Stimulated activated memory B cell treated with anti-CD40 and anti-IgM and Interleukin-4, amounts not matched to agents 10 μg/mL and 1 μg/mL and 100 μg/mL, for 72 hours (primary cell): ENCODE measurements around the gene GIPR.
A peak's percentile ranks its signal among the peaks of the same experiment; 100 is the strongest.
"Not testable (repeated sequence)": the region's sequence is repeated elsewhere in the genome, so short reads cannot be mapped to it uniquely, and the experiment has no call there.

Experiments used
- ATAC-seq: fragments of 150-1000 bp; cut with Tn5 transposase; 2 replicates; pipeline ENCODE4 v1.10.0; 2021
- H3K27ac Mint-ChIP-seq: one replicate; pipeline ENCODE4 v1.8.0; 2022; ENCODE audit warnings: mild to moderate bottlenecking, mixed read lengths
- H3K27me3 Mint-ChIP-seq: one replicate; pipeline ENCODE4 v1.8.0; 2022; ENCODE audit warnings: mixed read lengths
- H3K36me3 Mint-ChIP-seq: one replicate; pipeline ENCODE4 v1.8.0; 2022; ENCODE audit warnings: mixed read lengths
- H3K4me1 Mint-ChIP-seq: one replicate; pipeline ENCODE4 v1.8.0; 2022; ENCODE audit warnings: mixed read lengths
- H3K4me3 Mint-ChIP-seq: one replicate; pipeline ENCODE4 v1.8.0; 2022; ENCODE audit warnings: mild to moderate bottlenecking, moderate library complexity, mixed read lengths
- H3K9me3 Mint-ChIP-seq: one replicate; pipeline ENCODE4 v1.8.0; 2022; ENCODE audit warnings: mixed read lengths

GIPR gene

DNA sequence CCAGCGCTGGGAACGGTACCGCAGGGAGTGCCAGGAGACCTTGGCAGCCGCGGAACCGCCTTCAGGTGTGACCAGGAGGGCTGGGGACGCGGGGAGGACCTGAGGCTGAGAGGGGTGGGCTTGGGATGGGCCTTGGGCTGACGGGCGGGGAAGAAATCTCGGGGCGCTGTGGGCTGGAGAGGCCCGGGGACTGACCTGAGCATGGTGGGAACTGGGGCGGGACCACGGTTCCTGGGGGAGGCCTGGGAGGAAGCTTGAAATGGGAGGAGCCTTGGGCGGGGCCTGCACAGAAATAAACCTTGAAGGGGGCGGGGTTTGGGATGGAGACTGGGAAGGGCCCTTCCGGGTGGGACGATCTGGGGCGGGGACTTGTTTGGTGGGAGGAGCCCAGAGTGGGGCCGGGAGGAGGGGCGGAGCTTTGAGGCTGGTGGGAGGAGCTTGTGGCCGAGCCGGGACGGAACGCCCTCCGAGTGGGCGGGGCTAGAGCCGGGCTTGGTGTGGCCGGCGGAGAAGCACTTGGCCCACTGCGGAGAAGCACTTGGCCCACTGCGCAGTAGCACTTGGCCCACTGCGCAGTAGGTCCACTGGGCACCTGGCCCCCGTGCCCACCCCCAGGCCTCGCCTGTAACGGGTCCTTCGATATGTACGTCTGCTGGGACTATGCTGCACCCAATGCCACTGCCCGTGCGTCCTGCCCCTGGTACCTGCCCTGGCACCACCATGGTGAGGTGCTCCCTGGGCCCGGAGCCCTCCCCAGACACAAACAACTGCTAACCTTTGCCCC lies 2.8 kb downstream of the GIPR start:
- H3K4me1 Mint-ChIP-seq = peaks cover 34% of the 10 kb centered on the region
- peaks cover 50% of the 10 kb centered on the region for H3K27me3 Mint-ChIP-seq
- ATAC-seq = peak; percentile 51
- peak overlapping the region; percentile 27 for H3K4me3 Mint-ChIP-seq
- no peak overlapping the region for H3K27ac Mint-ChIP-seq
- H3K36me3 Mint-ChIP-seq = no peaks in the 10 kb centered on the region
- no peaks in the 10 kb centered on the region for H3K9me3 Mint-ChIP-seq

DNA sequence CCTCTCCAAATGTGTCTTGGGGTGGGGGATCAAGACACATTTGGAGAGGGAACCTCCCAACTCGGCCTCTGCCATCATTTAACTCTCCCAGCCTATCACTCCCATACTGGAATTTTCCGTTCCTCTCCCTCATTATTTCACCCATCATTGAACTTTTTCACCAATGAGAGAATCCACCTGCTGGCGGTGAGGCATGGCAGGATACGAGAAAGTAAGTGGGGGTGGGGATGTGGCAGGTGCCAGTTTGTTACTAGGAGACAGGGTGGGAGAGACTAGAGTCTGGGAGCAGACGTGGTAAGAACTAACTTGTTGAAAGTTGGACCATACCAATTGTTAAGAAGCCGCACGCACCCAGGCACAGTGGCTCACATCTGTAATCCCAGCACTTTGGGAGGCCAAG lies 6.9 kb downstream of the GIPR start:
- Mint-ChIP-seq H3K27ac (no peak overlapping the region), H3K27me3 (peaks cover 52% of the 10 kb centered on the region), H3K4me3 (no peak overlapping the region), H3K36me3 (no peaks in the 10 kb centered on the region), H3K9me3 (no peaks in the 10 kb centered on the region), H3K4me1 (peaks cover 32% of the 10 kb centered on the region)
- ATAC-seq = no peak

DNA sequence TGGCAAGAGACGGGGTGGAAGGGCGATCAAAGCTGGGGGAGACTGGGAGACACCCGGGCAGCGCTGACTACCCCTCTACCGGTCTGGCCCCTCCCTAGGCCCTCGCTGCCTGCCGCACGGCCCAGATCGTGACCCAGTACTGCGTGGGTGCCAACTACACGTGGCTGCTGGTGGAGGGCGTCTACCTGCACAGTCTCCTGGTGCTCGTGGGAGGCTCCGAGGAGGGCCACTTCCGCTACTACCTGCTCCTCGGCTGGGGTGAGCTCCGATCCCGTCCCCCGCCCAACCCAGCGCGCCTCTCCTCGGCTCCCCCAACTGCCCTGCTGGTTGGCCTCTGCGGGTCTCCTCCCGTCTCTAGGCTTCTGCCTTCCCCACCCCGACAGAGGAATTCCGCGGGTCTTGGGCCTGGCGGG lies 8.8 kb downstream of the GIPR start:
- Mint-ChIP-seq H3K27ac (no peak overlapping the region), H3K27me3 (peaks cover 33% of the 10 kb centered on the region), H3K4me3 (peak overlapping the region; percentile 46), H3K36me3 (peaks cover 3% of the 10 kb centered on the region), H3K9me3 (no peaks in the 10 kb centered on the region), H3K4me1 (peaks cover 29% of the 10 kb centered on the region)
- peak; percentile 44 for ATAC-seq

DNA sequence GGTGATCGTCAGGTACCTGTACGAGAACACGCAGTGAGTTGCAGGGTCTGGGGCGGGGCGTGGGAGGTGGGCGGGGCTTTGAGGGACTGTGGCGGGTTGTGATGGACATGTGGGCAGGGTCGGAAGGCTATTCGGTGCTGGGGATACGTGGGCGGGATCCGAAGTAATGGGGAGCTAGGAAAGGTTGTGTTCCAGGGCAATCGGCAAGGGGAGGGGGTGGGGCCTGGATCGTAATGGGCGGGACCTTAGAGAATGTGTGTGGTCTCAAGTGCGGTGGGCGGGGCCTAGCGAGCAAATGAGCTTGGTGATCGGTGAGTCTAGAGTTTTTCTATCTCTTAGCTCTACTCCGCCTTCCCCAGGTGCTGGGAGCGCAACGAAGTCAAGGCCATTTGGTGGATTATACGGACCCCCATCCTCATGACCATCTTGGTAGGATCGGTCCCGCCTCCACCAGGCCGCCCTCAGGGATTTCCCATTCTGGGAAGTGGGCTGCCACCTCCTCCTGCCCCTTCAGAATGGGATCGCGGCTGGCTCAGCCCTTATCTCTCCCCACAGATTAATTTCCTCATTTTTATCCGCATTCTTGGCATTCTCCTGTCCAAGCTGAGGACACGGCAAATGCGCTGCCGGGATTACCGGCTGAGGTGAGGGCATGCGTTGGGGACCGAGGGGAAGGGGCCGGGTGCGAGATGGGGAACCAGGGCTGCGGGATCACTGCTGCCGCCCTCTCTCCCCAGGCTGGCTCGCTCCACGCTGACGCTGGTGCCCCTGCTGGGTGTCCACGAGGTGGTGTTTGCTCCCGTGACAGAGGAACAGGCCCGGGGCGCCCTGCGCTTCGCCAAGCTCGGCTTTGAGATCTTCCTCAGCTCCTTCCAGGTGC lies 9.6 kb downstream of the GIPR start:
- ATAC-seq = peak; percentile 50
- Mint-ChIP-seq H3K4me3 (peak overlapping the region; percentile 75), H3K27ac (no peak overlapping the region), H3K27me3 (peaks cover 33% of the 10 kb centered on the region), H3K9me3 (no peaks in the 10 kb centered on the region), H3K36me3 (peaks cover 6% of the 10 kb centered on the region), H3K4me1 (peaks cover 33% of the 10 kb centered on the region)

DNA sequence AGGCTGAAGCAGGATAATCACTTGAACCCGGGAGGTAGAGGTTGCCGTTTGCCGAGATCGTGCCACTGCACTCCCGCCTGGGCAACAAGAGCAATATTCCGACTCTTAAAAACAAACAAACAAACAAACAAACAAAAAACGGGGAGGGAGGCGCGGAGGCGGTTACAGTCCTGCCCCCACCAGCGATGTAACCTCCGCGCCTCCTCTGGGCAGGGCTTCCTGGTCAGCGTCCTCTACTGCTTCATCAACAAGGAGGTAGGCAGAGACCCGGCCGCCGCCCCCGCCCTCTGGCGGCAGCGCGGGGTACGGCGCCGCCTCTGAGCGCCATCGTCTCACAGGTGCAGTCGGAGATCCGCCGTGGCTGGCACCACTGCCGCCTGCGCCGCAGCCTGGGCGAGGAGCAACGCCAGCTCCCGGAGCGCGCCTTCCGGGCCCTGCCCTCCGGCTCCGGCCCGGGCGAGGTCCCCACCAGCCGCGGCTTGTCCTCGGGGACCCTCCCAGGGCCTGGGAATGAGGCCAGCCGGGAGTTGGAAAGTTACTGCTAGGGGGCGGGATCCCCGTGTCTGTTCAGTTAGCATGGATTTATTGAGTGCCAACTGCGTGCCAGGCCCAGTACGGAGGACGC lies 13.5 kb downstream of the GIPR start:
- ATAC-seq = peak; percentile 95
- Mint-ChIP-seq H3K27me3 (peaks cover 25% of the 10 kb centered on the region), H3K4me1 (peaks cover 36% of the 10 kb centered on the region), H3K4me3 (peak overlapping the region; percentile 77), H3K27ac (peak overlapping the region; percentile 37), H3K36me3 (peaks cover 37% of the 10 kb centered on the region), H3K9me3 (no peaks in the 10 kb centered on the region)

DNA sequence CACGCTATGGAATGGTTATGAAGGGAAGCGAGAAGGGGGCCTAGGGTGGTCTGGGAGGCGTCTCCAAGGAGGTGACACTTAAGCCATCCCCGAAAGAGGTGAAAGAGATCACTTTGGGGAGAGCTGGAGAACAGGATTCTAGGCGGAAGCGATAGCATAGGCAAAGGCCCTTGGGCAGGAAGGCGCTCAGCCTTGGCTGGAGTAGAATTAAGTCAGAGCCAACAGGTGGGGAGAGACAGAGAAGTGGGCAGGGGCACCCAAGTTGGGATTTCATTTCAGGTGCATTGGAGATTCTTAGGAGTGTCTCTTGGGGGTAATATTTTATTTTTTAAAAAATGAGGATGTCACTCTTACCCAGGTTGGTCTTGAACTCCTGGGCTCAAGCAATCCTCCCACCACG lies 14.1 kb downstream of the GIPR start:
- ATAC-seq = no peak
- no peaks in the 10 kb centered on the region for H3K9me3 Mint-ChIP-seq
- peak overlapping the region; percentile 77 for H3K4me3 Mint-ChIP-seq

DNA sequence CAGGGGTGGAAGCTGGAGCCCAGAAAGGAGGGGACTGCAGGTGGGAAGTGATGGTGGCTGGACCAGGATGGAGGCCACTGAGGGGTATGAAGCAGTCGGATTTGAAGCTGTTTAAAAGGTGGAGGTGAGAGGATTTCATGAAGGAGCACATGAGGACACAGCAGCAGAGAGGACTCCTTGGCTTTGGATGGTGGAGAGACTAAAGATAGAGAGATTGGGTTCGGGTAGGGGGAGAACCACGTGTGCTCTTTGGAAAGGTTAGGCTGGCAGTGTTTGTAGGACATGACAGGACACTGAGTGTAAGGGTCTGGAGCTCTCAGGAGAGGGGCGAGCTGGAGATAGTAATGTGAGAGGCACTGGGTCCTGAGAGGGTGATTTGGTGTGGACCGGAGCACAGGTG lies 14.9 kb downstream of the GIPR start:
- Mint-ChIP-seq H3K9me3 (no peaks in the 10 kb centered on the region), H3K36me3 (peaks cover 47% of the 10 kb centered on the region), H3K4me1 (peaks cover 22% of the 10 kb centered on the region), H3K27ac (no peak overlapping the region), H3K27me3 (peaks cover 11% of the 10 kb centered on the region), H3K4me3 (no peak overlapping the region)
- ATAC-seq = no peak

More for the DNA sequence above, 14.1 kb downstream of the GIPR start:
- Mint-ChIP-seq H3K27me3 (peaks cover 19% of the 10 kb centered on the region), H3K36me3 (peaks cover 43% of the 10 kb centered on the region), H3K4me1 (peaks cover 30% of the 10 kb centered on the region), H3K27ac (peak overlapping the region; percentile 37)

DNA sequence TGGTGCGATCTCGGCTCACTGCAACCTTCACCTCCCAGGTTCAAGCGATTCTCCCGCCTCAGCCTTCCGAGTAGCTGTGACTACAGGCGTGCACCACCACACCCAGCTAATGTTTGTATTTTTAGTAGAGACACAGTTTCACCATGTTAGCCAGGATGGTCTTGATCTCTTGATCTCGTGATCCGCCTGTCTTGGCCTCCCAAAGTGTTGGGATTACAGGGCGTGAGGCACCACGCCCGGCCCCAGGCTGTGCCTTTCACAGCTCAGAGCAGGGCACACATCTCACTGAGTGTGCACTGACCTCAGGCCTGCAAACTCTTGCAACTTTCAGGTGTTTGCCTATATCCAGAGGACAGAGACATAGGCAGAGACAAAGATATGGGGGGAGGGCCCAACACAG lies 17.0 kb downstream of the GIPR start:
- H3K27ac Mint-ChIP-seq, ATAC-seq, H3K4me3 Mint-ChIP-seq, H3K27me3 Mint-ChIP-seq, H3K9me3 Mint-ChIP-seq: not testable (repeated sequence)
- Mint-ChIP-seq H3K4me1 (peaks cover 19% of the 10 kb centered on the region), H3K36me3 (peaks cover 54% of the 10 kb centered on the region)

DNA sequence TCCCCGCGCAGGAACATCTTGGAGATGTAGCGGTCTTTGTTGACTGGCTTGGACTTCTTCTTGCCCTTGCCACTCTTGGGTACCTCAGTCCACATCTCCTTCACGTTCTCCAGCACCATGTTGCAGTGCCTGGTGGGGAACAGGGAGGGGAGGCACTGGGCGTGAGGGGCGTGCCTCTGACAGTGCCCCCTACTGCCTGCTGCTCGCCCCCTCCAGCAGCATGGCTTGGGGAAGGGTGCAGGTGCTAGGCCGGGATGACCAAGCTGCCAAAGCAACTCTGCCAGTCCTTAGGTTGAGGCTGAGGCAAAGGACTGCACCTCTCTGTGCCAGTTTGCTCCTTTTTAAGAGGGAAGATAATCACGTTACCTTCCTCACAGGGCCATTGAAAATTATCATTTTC lies 19.6 kb downstream of the GIPR start:
- H3K4me3 Mint-ChIP-seq = no peak overlapping the region
- H3K9me3 Mint-ChIP-seq = no peaks in the 10 kb centered on the region
- no peaks in the 10 kb centered on the region for H3K27me3 Mint-ChIP-seq
- H3K4me1 Mint-ChIP-seq = peaks cover 11% of the 10 kb centered on the region
- no peak overlapping the region for H3K27ac Mint-ChIP-seq
- H3K36me3 Mint-ChIP-seq = peaks cover 51% of the 10 kb centered on the region
- ATAC-seq = no peak

DNA sequence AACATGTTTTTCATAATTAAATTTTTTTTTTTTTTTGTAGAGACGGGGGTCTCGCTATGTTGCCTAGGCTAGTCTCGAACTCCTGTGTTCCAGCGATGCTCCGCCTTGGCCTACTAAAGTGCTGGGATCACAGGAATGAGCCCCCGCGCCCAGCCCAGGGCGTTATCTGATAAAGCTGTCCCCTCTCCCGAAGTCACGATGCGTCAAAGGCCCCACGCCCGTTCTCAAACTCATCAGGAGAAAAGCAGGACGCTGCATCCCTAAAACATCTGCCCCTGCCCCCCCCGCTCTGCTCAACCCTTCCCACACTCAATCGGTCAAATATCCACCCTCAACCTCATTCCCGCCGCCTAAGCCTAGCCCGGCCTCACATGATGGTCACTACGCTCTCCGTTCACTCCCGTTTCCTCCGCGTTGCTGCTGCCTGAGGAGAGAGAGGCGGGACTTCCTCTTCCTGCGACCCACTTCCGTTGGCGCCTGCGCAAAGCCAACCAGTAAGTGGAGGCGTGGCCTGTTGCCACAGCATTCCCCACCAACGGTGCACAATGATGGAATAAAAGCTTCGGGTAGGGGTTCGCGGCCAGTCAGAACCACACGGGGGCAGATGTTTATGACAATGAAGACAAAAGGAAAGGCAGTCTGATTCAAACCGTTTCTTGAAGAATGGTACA lies 23.6 kb downstream of the GIPR start, which contains the start of gene SNRPD2:
TSS of gene SNRPD2 (minus strand) at position 438 of the 671 bp plus-strand sequence. CDS start at position 373, 65 bp downstream.
- H3K27ac Mint-ChIP-seq = peak within 1 kb of the TSS; percentile 87
- no peaks in the 10 kb centered on the region for H3K27me3 Mint-ChIP-seq
- H3K36me3 Mint-ChIP-seq = peaks cover 32% of the 10 kb centered on the region
- H3K4me3 Mint-ChIP-seq = peak within 1 kb of the TSS; percentile 87
- ATAC-seq = peak; percentile 75
- H3K4me1 Mint-ChIP-seq = peaks cover 16% of the 10 kb centered on the region
- H3K9me3 Mint-ChIP-seq = no peaks in the 10 kb centered on the region

DNA sequence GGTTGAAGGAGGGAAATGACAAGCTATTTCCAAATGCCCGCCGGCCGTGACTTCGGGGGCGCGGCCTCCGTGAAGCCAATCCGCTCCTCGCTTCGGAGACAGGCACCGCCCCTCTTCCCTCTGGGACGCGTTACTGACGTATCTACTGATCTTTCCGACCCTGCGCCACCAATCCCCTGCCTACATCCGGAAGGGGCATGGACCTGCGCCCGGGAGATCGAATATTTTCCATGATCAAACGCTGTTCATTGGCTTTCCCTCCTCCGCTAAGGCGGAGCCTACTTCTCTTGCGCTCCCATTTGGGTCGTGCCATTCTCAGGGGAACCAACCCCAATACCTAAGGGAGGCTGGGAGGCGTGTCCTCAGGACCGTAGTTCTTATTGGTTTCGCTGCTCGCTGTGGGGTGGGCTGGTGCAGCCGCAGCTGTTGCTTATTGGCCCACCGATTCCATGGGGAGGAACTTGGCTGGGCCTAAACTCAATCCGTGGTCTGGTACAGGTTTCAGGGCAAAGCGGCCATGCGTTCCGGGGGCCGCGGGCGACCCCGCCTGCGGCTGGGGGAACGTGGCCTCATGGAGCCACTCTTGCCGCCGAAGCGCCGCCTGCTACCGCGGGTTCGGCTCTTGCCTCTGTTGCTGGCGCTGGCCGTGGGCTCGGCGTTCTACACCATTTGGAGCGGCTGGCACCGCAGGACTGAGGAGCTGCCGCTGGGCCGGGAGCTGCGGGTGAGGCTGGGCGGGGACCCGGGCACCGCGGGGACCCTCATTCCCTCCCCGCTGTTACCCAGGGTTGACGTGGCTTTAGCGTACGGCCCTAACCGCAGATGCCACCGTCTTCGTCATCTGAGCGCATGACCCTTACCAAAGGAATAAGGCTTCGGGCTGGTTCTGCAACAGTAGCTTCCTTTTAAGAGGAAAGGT lies 24.4 kb downstream of the GIPR start, which contains the start of gene QPCTL:
TSS of gene QPCTL (plus strand) at position 480 of the 919 bp plus-strand sequence. CDS start at position 518, 38 bp downstream.
- H3K4me3 Mint-ChIP-seq = peak within 1 kb of the TSS; percentile 87
- H3K36me3 Mint-ChIP-seq = peaks cover 28% of the 10 kb centered on the region
- no peaks in the 10 kb centered on the region for H3K27me3 Mint-ChIP-seq
- no peaks in the 10 kb centered on the region for H3K9me3 Mint-ChIP-seq
- ATAC-seq = peak; percentile 96
- H3K27ac Mint-ChIP-seq = peak within 1 kb of the TSS; percentile 87
- peaks cover 19% of the 10 kb centered on the region for H3K4me1 Mint-ChIP-seq

DNA sequence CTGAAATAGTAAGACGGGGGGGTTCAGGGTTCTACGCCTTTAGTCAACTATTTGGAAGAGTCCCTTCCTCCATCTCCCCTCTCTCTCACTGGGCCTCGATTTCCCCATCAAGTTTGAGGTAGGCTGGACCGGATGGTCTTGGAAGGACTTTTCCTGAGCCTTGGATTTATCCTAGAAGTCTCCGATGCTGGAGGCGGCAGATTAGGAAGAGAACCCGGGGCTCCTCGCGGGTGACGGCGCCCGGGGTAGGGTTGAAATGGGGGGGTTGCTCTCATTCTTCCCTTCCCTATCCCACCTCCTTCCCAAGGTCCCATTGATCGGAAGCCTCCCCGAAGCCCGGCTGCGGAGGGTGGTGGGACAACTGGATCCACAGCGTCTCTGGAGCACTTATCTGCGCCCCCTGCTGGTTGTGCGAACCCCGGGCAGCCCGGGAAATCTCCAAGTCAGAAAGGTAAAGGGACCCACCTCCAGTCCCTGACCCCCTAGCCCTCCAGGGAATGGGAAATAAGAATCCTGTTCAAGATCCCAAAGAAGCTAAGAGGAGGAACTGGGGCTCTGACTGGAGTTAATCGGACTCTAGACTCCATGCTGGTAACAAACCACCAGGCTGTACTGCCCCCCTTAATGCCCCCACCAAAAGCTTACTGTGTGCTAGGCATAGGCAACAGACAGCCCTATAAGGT lies 25.2 kb downstream of the GIPR start:
- H3K9me3 Mint-ChIP-seq = no peaks in the 10 kb centered on the region
- peaks cover 32% of the 10 kb centered on the region for H3K36me3 Mint-ChIP-seq
- ATAC-seq = no peak
- no peaks in the 10 kb centered on the region for H3K27me3 Mint-ChIP-seq
- H3K4me3 Mint-ChIP-seq = peak overlapping the region; percentile 87
- H3K27ac Mint-ChIP-seq = peak overlapping the region; percentile 87
- peaks cover 23% of the 10 kb centered on the region for H3K4me1 Mint-ChIP-seq

DNA sequence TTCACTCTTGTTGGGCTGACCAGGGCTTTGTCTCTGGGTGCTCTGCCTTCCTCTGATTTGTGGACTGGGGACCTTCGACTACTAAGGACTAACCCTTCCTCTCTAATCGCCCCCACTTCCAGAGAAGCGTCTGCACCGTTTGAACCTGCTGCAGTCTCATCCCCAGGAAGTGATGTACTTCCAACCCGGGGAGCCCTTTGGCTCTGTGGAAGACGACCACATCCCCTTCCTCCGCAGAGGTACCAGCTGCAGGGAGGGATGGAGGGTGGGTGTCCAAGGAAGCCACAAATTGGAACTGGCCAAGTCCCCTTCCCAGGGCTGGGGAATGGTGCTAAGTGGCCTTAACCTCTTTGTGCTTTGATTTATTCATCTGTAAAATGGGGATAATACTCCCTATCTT lies 33.7 kb downstream of the GIPR start:
- Mint-ChIP-seq H3K9me3 (no peaks in the 10 kb centered on the region), H3K36me3 (peaks cover 30% of the 10 kb centered on the region), H3K4me1 (peaks cover 31% of the 10 kb centered on the region), H3K4me3 (no peak overlapping the region), H3K27me3 (no peaks in the 10 kb centered on the region), H3K27ac (no peak overlapping the region)
- no peak for ATAC-seq
